ENCODE results near the gene UIMC1. TPM values are rescaled to one million over a fixed set of nuclear protein-coding genes. Genes with fewer than 3 reads are reported as not detected.

Gene UIMC1
- total RNA-seq, 2 experiments from 2014 or later: 42.7 to 78.5 TPM

DNA sequence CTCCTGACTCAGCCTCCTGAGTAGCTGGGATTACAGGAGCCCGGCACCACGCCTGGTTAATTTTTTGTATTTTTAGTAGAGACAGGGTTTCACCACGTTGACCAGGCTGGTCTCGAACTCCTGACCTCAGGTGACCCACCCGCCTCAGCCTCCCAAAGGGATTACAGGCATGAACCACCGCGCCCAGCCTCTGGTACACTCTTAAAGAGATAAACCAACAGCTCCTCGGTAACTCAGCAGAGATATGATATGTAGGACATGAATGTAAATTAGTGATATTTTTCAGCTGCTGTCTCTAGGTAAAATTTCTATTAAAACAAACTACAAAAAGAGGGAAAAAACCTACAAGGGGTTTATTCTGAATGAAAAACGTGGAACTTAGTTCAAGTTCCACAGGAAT, 64.6 kb downstream of the UIMC1 start:
- ChIA-PET CTCF (ENCODE audit: unreplicated experiment) (interaction anchor here (0.6 kb wide), 1 partner anchor 53 kb away, joined by 3 read pairs; no protein-coding TSS in a partner anchor), POLR2A (interaction anchor here (0.6 kb wide), 1 partner anchor 510 kb away, joined by 3 read pairs; no protein-coding TSS in a partner anchor)
- intact Hi-C loops (cut with micrococcal nuclease; ENCODE audit: unreplicated experiment): no loop called here
- no peak for TF ChIP-seq EZH2phosphoT487 (IDR thresholded peaks at IDR 0.05; ENCODE audit: borderline replicate concordance, low read depth, low read length)
- TF ChIP-seq, protein P1, sequence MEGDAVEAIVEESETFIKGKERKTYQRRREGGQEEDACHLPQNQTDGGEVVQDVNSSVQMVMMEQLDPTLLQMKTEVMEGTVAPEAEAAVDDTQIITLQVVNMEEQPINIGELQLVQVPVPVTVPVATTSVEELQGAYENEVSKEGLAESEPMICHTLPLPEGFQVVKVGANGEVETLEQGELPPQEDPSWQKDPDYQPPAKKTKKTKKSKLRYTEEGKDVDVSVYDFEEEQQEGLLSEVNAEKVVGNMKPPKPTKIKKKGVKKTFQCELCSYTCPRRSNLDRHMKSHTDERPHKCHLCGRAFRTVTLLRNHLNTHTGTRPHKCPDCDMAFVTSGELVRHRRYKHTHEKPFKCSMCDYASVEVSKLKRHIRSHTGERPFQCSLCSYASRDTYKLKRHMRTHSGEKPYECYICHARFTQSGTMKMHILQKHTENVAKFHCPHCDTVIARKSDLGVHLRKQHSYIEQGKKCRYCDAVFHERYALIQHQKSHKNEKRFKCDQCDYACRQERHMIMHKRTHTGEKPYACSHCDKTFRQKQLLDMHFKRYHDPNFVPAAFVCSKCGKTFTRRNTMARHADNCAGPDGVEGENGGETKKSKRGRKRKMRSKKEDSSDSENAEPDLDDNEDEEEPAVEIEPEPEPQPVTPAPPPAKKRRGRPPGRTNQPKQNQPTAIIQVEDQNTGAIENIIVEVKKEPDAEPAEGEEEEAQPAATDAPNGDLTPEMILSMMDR (conservative IDR thresholded peaks at IDR 0.05; ENCODE audit: low read length): no peak
- no TSS peak for BruUV-seq (replicated peaks)
- Histone ChIP-seq H3K27ac (ENCODE audit: low read depth, low read length, poor library complexity, severe bottlenecking) (no peak overlapping the region), H3K36me3 (ENCODE audit: insufficient read depth, low read length) (peaks cover 95% of the 10 kb centered on the region), H2AFZ (ENCODE audit: low read length) (no peak overlapping the region), H3K79me2 (ENCODE audit: insufficient read depth, low read depth, low read length) (no peaks in the 10 kb centered on the region), H3K4me3 (ENCODE audit: low read depth, low read length, poor library complexity, severe bottlenecking) (no peak overlapping the region), H3K9me2 (ENCODE audit: insufficient read depth, low read length) (no peaks in the 10 kb centered on the region), H3K4me2 (ENCODE audit: low read length) (no peak overlapping the region), H3K4me1 (ENCODE audit: insufficient read depth, low read length, poor library complexity, severe bottlenecking) (no peaks in the 10 kb centered on the region), H3K9me3 (ENCODE audit: low read length) (no peaks in the 10 kb centered on the region), H4K20me1 (ENCODE audit: insufficient read depth, low read length) (no peaks in the 10 kb centered on the region)
- DNase-seq (ENCODE audit: low spot score): no peak

DNA sequence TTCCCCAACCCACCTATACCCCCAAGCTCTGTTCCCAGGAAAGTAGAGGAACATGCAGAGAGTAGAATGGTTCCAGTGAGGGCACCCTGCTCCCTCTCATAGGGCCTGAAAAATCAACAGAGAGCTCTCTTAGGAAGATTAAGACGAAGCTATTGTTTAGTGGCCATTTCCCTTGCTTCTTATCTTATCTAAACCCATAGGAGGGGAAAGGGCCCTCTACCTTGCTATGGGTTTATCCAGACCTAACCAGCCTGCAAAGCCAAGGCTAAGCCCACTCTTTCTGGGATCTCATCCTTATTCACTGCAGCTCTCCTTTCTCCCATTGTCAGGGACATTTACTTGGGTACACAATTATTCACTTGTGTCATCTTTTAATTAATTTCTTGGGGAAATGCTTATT, 68.1 kb downstream of the UIMC1 start:
- CTCF ChIA-PET (ENCODE audit: unreplicated experiment): interaction anchor here (0.5 kb wide), 1 partner anchor 1301 kb away, joined by 3 read pairs; no protein-coding TSS in a partner anchor
- BruUV-seq (replicated peaks): no TSS peak
- intact Hi-C loops (cut with micrococcal nuclease; ENCODE audit: unreplicated experiment): no loop called here

DNA sequence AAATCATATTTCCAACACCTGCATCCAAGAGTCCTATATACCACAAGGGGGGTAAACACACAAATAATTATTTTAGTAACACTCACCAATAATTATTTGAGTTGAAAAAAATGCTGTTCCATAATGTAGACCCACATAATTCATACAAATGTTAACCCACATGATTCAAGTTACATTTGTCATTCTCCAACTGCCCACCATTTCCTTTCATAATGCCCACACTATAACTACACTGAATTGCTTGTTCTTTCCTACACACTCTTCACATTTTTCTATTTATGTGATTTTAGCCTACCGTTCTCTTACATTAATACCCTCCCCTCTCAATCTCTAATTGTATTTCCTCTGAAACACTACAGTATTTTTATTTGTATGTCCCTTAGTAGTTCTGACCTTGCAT, 71.6 kb downstream of the UIMC1 start:
- Histone ChIP-seq H4K20me1 (ENCODE audit: insufficient read depth, low read length) (no peaks in the 10 kb centered on the region), H3K9me2 (ENCODE audit: insufficient read depth, low read length) (no peaks in the 10 kb centered on the region), H3K4me3 (ENCODE audit: low read depth, low read length, poor library complexity, severe bottlenecking) (no peak overlapping the region), H2AFZ (ENCODE audit: low read length) (no peak overlapping the region), H3K27ac (ENCODE audit: low read depth, low read length, poor library complexity, severe bottlenecking) (no peak overlapping the region), H3K4me1 (ENCODE audit: insufficient read depth, low read length, poor library complexity, severe bottlenecking) (peaks cover 9% of the 10 kb centered on the region), H3K4me2 (ENCODE audit: low read length) (no peak overlapping the region), H3K36me3 (ENCODE audit: insufficient read depth, low read length) (peaks cover 91% of the 10 kb centered on the region), H3K9me3 (ENCODE audit: low read length) (no peaks in the 10 kb centered on the region), H3K79me2 (ENCODE audit: insufficient read depth, low read depth, low read length) (no peaks in the 10 kb centered on the region)
- intact Hi-C loops (cut with micrococcal nuclease; ENCODE audit: unreplicated experiment): no loop called here
- ChIA-PET POLR2A (no interaction called here), CTCF (ENCODE audit: unreplicated experiment) (no interaction called here)
- DNase-seq (ENCODE audit: low spot score): no peak
- TF ChIP-seq, protein P1 (conservative IDR thresholded peaks at IDR 0.05; ENCODE audit: low read length): no peak
- TF ChIP-seq EZH2phosphoT487 (IDR thresholded peaks at IDR 0.05; ENCODE audit: borderline replicate concordance, low read depth, low read length): no peak
- BruUV-seq (replicated peaks): no TSS peak

More for the DNA sequence above, 68.1 kb downstream of the UIMC1 start:
- Histone ChIP-seq H3K27ac (ENCODE audit: low read depth, low read length, poor library complexity, severe bottlenecking) (no peak overlapping the region), H3K9me2 (ENCODE audit: insufficient read depth, low read length) (no peaks in the 10 kb centered on the region), H3K4me2 (ENCODE audit: low read length) (no peak overlapping the region), H4K20me1 (ENCODE audit: insufficient read depth, low read length) (no peaks in the 10 kb centered on the region), H3K79me2 (ENCODE audit: insufficient read depth, low read depth, low read length) (no peaks in the 10 kb centered on the region), H2AFZ (ENCODE audit: low read length) (no peak overlapping the region), H3K36me3 (ENCODE audit: insufficient read depth, low read length) (peaks cover 92% of the 10 kb centered on the region), H3K9me3 (ENCODE audit: low read length) (no peaks in the 10 kb centered on the region), H3K4me3 (ENCODE audit: low read depth, low read length, poor library complexity, severe bottlenecking) (no peak overlapping the region), H3K4me1 (ENCODE audit: insufficient read depth, low read length, poor library complexity, severe bottlenecking) (no peaks in the 10 kb centered on the region)
- DNase-seq (ENCODE audit: low spot score): no peak
- POLR2A ChIA-PET: interaction anchor here (0.6 to 1.2 kb wide), 4 partner anchors 12 to 571 kb away, joined by 3 to 4 read pairs (median 3); no protein-coding TSS in a partner anchor
- TF ChIP-seq, protein P1 (conservative IDR thresholded peaks at IDR 0.05; ENCODE audit: low read length): no peak
- TF ChIP-seq EZH2phosphoT487 (IDR thresholded peaks at IDR 0.05; ENCODE audit: borderline replicate concordance, low read depth, low read length): no peak
